Renal cortical epithelial cell (primary cell): Measurements from ENCODE around the gene OLFML3. TPM values are rescaled to one million over a fixed set of nuclear protein-coding genes. Genes with fewer than 3 reads are reported as not detected.
"Not testable (repeated sequence)": the region's sequence is repeated elsewhere in the genome, so short reads cannot be mapped to it uniquely, and the experiment has no call there.

Source experiments
- DNase-seq: peaks from one replicate; pipeline ENCODE4 v3.0.0-alpha.2; 2011; ENCODE audit warnings: low read depth
- total RNA-seq: library from RNA; depleted of rRNA; stranded (reverse); fragments of >200 nt; gene quantifications from 2 replicates; pipeline ENCODE4 v1.2.3, GENCODE V29; 2014

The OLFML3 gene
- total RNA-seq: 0.52 and 5.1 TPM in 2 replicates

DNA sequence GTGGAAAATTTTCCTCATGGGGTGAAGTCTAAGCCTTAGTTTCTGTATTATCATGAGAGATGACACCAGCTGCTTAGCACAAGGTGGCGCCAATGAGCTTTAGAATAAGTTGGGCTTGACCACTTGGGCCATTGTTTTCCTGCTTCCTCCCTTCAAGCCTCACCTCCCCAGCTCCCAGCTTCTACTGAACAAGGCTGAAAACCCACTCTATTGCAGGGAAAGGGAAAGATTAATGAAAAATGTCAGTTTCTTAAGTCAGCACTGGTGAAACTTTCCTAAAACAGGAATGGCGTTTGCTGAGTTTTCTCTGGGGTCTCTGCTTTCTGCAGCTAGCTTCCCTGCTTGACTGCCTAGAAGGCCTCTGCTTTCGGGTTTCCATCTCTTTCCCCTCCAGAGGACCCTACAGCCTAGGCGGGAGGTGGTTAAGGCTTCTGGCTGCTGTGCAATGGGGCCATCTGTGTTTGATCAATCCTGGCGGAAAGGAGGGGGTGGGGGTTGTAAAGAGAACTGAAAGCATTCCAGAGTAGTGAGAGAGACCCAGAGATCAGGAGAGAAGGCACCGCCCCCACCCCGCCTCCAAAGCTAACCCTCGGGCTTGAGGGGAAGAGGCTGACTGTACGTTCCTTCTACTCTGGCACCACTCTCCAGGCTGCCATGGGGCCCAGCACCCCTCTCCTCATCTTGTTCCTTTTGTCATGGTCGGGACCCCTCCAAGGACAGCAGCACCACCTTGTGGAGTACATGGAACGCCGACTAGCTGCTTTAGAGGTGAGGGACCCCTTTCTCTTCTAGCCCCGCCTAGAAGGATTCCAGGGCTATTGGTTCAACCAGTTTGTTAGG is at the start of gene OLFML3:
Gene OLFML3 (plus strand): TSS at position 612 of the 840 bp plus-strand sequence. CDS start 43 bp downstream, at position 655.
- DNase-seq: peak; percentile 83

GRCh38 chr1:113929750-113930498 is 49.4 kb upstream of the OLFML3 start:
- no peak for DNase-seq

- DNase-seq: peak; percentile 87
Observed at GRCh38 chr1:113930499-113931161, 48.6 kb upstream of the OLFML3 start.

GRCh38 chr1:113931451-113931851 is 47.8 kb upstream of the OLFML3 start:
- DNase-seq: peak; percentile 93

DNA sequence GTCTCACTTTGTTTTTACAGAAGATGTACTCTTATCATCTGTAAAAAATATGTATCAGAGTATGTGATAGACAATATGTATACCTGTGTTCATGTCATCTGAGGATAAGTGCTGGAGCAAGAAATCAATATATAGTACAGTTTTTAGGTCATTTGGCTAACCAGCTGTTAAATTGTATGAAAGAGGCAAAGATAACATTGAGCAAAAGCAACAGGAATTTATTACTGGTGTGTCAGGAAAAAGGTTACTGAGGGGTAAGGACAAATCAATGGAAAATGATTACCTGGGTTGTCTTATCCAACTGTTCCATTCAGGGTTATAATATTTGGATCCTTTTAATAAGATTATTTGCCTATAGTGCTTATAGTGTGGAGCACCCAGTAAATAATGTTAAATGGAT is 45.3 kb upstream of the OLFML3 start:
- no peak for DNase-seq

DNA sequence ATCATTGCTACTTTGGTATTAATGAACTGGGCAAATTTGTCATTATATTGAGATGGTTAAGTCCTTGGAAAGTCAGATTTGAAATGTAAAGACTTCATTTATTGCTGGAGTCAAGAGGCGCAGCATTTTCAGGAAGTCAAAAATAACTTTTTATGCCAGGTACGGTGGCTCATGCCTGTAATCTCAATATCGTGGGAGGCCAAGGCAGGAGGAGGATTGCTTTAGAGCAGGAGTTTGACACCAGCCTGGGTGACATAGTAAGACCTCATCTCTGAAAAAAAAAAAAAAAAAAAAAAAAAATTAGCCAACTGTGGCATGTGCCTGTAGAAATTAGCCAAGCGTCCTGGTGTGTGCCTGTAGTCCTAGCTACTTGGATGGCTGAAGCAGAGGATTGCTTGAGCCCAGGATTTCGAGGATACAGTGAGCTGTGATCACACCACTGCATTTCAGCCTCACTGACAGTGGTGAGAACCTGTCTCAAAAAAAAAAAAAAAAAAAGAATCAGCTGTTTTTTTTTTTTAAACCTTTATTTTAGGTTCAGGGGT is 44.7 kb upstream of the OLFML3 start:
- DNase-seq: no peak

GRCh38 chr1:113935176-113935575 is 44.1 kb upstream of the OLFML3 start:
- DNase-seq: no peak

DNA sequence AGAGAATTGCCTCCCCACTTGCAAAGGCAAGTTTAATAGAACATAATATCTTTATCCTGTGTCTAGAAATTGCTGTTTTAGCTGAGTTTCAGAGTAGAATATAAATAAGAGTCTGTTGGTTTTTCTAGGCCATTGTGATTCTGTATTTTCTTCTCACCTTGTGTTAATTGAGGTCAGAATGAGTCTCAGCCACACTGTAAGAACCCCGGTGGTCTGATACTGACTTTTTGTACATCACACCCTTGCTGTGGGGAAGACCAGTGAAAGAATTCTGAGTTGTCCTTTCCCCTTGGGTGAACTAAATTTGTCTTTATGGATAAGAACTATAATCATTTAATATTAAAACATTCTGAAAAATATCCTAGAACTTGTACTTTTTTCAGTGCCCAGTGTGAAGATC is 43.3 kb upstream of the OLFML3 start:
- DNase-seq: no peak

DNA sequence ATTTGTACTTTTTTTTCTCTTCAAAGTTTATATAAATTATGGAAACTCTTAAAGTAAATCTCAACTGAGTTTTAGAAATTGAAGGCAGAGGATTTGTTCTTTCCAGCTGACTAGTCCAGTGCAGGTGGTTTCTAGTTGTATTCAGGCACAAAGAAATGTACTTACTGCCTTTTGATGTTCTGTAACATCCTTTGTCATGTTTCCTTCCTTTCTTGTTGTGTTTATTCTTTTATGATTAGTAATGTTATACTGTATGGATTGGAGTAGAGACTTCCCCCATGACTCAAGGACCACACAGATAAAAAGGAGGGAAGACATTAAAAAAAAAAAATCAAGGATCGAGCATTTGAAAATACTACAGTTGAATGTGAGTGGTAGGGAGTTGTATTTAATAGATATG is 42.1 kb upstream of the OLFML3 start:
- DNase-seq: no peak

GRCh38 chr1:113938192-113938591 is 41.1 kb upstream of the OLFML3 start:
- no peak for DNase-seq

GRCh38 chr1:113940365-113941244 is 38.7 kb upstream of the OLFML3 start:
- no peak for DNase-seq

DNA sequence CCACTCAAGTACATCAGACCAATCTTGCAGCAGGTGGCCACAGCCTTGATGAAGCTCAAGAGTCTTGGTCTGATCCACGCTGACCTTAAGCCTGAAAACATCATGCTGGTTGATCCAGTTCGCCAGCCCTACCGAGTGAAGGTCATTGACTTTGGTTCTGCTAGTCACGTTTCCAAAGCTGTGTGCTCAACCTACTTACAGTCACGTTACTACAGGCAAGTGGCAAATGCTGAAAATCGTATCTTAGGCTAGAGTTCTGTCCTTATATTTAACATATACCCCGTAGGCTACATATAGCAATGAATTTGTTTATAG is 38.1 kb upstream of the OLFML3 start:
- DNase-seq: no peak

GRCh38 chr1:113942527-113942926 is 36.7 kb upstream of the OLFML3 start:
- DNase-seq: no peak

DNA sequence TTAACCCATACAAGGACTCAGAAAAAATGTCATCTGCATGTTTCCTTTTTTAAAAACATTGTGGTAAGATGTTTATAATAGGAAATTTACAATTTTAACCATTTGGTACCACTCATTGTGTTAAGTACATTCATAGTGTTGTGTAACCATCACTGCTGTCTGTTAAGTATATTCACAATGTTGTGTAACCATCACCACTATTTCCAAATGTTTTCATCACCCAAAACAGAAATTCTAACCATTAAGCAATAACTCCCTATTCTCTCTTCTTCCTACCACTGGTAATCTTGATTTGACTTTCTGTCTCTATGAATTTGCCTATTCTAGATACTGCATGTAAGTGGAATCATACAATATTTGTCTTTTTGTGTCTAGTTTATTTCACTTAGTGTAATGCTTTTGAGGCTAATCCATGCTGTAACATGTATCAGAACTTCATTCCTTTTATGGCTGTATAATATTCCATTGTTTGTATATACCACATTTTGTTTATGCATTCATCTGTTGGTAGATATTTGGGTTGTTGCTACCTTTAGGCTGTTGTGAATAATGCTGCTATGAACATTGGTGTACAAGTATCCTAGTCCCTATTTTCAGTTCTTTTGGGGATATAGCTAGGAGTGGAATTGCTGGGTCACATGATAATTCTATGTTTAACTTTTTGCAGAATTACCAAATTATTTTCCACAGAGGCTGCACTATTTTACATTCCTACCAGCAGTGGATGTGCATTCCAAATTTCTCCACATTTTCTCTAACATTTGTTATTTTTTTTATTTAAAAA is 36.1 kb upstream of the OLFML3 start:
- no peak for DNase-seq

DNA sequence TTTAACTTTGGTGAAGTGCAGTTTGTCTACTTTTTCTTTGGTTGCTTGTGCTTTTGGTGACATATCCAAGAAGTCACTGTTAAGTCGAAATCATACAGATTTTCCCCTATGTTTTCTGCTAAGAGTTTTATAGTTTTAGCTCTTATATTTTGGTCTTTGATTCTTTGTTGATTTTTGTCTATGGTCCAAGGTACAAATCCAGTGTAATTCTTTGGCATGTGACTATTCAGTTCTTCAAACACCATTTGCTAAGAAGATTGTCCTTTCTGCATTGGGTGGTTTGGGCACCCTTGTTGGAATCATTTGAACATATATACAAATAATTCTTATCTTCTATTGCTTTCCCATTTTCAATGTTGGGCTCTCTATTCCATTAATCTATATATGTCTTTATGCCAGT is 33.9 kb upstream of the OLFML3 start:
- DNase-seq: no peak

- DNase-seq: no peak
Observed at GRCh38 chr1:113946112-113946511, 33.2 kb upstream of the OLFML3 start.

DNA sequence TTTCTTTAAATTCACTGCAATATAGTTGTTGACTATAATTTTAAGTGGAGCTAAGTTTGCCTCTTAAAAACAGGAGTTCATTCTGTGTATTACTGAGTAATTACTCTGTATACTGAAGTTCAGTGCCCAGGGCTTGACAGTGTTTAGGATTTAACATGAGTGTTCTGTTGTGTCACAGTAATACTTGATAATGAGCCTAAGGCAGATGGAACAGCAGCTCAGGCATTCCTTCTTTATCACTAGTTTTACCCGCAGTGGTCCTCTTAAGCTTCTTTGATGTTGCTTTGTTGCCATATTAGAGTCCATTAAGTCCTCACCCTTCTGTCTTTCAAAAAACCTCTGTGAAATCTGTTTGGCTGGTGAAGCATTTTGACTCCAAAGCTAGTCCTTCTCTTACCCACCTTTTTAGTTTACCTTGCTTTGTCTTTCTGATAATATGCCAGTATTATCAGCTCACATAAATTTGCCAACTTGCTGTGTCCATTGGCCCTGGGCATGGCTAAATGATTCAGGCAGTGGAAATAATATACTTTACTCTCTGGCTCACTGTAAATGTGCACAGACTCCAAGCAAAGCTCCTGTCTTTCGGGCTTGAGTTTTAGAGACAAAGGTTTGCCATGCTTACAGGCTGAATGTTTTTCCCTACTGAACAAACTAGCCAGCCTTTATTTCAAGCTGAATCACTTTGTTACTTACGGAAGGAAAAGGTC is 32.4 kb upstream of the OLFML3 start:
- DNase-seq: no peak

DNA sequence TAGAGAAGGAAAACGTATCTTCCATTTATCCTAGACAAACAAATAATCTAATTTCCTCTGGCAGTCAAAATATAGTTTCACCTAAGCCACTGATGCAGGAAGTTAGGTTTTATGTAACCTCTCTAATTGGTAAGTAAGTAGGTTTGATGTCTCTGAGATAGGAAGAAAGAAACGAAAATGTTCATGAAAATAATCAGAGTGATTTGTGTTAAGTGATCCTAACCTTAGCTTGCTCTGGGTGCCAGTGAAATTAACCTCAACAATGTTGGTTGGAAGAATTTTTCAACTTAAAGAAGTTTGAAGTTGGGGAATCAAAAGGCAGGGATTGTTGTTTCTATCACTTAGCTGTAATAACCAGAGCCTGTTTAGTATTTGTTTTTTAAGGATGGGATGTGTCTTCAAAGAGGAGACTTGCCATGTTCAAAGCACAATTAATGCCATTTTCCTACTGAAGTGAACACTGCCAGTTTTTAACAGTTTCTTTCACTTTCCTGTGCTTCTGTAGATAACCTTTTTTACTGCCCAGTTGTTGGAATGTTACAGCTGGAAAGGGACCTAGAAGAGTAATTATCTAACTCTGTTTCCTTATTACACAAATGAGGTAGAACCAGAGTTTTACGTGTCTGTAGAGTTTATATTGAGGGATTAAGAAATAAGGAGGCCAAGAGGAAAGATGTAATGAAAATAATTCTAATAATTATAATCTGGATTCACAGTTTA is 31.7 kb upstream of the OLFML3 start:
- no peak for DNase-seq

- DNase-seq: not testable (repeated sequence)
Observed at GRCh38 chr1:113948151-113948550, 31.1 kb upstream of the OLFML3 start.
